BLaER1 (cell line): ENCODE results near the gene SUMO2.
"Not testable (repeated sequence)": the region's sequence is repeated elsewhere in the genome, so short reads cannot be mapped to it uniquely, and the experiment has no call there.

Experiments
- H3K27ac ChIP-seq: shearing (Covaris generic); formaldehyde crosslinking; 2 replicates; pipeline ENCODE4 v1.8.1; 2022
- H3K27me3 ChIP-seq: shearing (Covaris generic); formaldehyde crosslinking; 2 replicates; pipeline ENCODE4 v1.8.1; 2022
- H3K36me3 ChIP-seq: shearing (Covaris generic); formaldehyde crosslinking; 2 replicates; pipeline ENCODE4 v1.8.1; 2022
- H3K4me1 ChIP-seq: shearing (Covaris generic); formaldehyde crosslinking; 2 replicates; pipeline ENCODE4 v1.8.1; 2022
- H3K4me2 ChIP-seq: shearing (Covaris generic); formaldehyde crosslinking; 2 replicates; pipeline ENCODE4 v1.8.1; 2022
- H3K4me3 ChIP-seq: shearing (Covaris generic); formaldehyde crosslinking; 2 replicates; pipeline ENCODE4 v1.8.1; 2022
- H3K9ac ChIP-seq: shearing (Covaris generic); formaldehyde crosslinking; 2 replicates; pipeline ENCODE4 v1.8.1; 2022
- H3K9me3 ChIP-seq: shearing (Covaris generic); formaldehyde crosslinking; 2 replicates; pipeline ENCODE4 v1.8.1; 2022
- H4K20me1 ChIP-seq: shearing (Covaris generic); formaldehyde crosslinking; 2 replicates; pipeline ENCODE4 v1.8.1; 2022
- Cebpa-rat ChIP-seq: shearing (Covaris generic); IDR thresholded peaks from 2 replicates; pipeline ENCODE4 v1.8.1; 2022

The SUMO2 gene

GRCh38 chr17:75151930-75152329 lies 30.8 kb downstream of the SUMO2 start:
- Histone ChIP-seq H4K20me1 (peaks cover 68% of the 10 kb centered on the region), H3K36me3 (peaks cover 36% of the 10 kb centered on the region), H3K4me3 (peak overlapping the region; percentile 96), H3K4me1 (peaks cover 53% of the 10 kb centered on the region), H3K27ac (peak overlapping the region; percentile 96; the same call in 1 of the 2 replicates), H3K4me2 (peak overlapping the region; percentile 84), H3K9ac (peak overlapping the region; percentile 98), H3K27me3 (no peaks in the 10 kb centered on the region), H3K9me3 (no peaks in the 10 kb centered on the region)
- TF ChIP-seq Cebpa-rat, result no peak

GRCh38 chr17:75147878-75148546 lies 34.7 kb downstream of the SUMO2 start:
- H3K36me3 ChIP-seq, result peaks cover 74% of the 10 kb centered on the region
- no peak overlapping the region for H3K4me2 ChIP-seq
- peaks cover 99% of the 10 kb centered on the region for H4K20me1 ChIP-seq
- no peak for TF ChIP-seq Cebpa-rat
- no peak overlapping the region for H3K9ac ChIP-seq
- no peak overlapping the region for H3K4me3 ChIP-seq
- H3K4me1 ChIP-seq, result peaks cover 46% of the 10 kb centered on the region
- no peaks in the 10 kb centered on the region for H3K27me3 ChIP-seq
- no peak overlapping the region for H3K27ac ChIP-seq
- no peaks in the 10 kb centered on the region for H3K9me3 ChIP-seq

GRCh38 chr17:75146592-75146991 lies 36.2 kb downstream of the SUMO2 start:
- Histone ChIP-seq H3K36me3 (peaks cover 86% of the 10 kb centered on the region), H3K4me2 (no peak overlapping the region), H3K4me3 (no peak overlapping the region), H4K20me1 (peaks cover 96% of the 10 kb centered on the region), H3K4me1 (peaks cover 44% of the 10 kb centered on the region), H3K27me3 (no peaks in the 10 kb centered on the region), H3K27ac (no peak overlapping the region), H3K9ac (no peak overlapping the region), H3K9me3 (no peaks in the 10 kb centered on the region)
- TF ChIP-seq Cebpa-rat, result no peak

- H3K27me3 ChIP-seq, result no peaks in the 10 kb centered on the region
- H3K9ac ChIP-seq, result no peak overlapping the region
- H3K9me3 ChIP-seq, result no peaks in the 10 kb centered on the region
- no peak for TF ChIP-seq Cebpa-rat
- H4K20me1 ChIP-seq, result peaks cover 91% of the 10 kb centered on the region
- H3K4me1 ChIP-seq, result peaks cover 44% of the 10 kb centered on the region
- no peak overlapping the region for H3K27ac ChIP-seq
- H3K4me2 ChIP-seq, result no peak overlapping the region
- no peak overlapping the region for H3K4me3 ChIP-seq
- peaks cover 96% of the 10 kb centered on the region for H3K36me3 ChIP-seq
These were observed 37.8 kb downstream of the SUMO2 start for GRCh38 chr17:75144816-75145512.

- TF ChIP-seq Cebpa-rat, result no peak
- H3K27ac ChIP-seq, result peak overlapping the region; percentile 8; the same call in 1 of the 2 replicates
- peaks cover 34% of the 10 kb centered on the region for H3K4me1 ChIP-seq
- H3K9ac ChIP-seq, result no peak overlapping the region
- H3K4me2 ChIP-seq, result peak overlapping the region; percentile 48
- H3K4me3 ChIP-seq, result no peak overlapping the region
- H3K27me3 ChIP-seq, result no peaks in the 10 kb centered on the region
- no peaks in the 10 kb centered on the region for H3K9me3 ChIP-seq
- H3K36me3 ChIP-seq, result peaks cover 96% of the 10 kb centered on the region
- H4K20me1 ChIP-seq, result peaks cover 73% of the 10 kb centered on the region
These were observed 40.4 kb downstream of the SUMO2 start for GRCh38 chr17:75142236-75142971.

GRCh38 chr17:75138519-75138918 lies 44.2 kb downstream of the SUMO2 start:
- no peak overlapping the region for H3K4me3 ChIP-seq
- H3K27me3 ChIP-seq, result no peaks in the 10 kb centered on the region
- H3K9ac ChIP-seq, result no peak overlapping the region
- H3K9me3 ChIP-seq, result no peaks in the 10 kb centered on the region
- peaks cover 86% of the 10 kb centered on the region for H3K36me3 ChIP-seq
- TF ChIP-seq Cebpa-rat, result no peak
- peaks cover 64% of the 10 kb centered on the region for H4K20me1 ChIP-seq
- peaks cover 35% of the 10 kb centered on the region for H3K4me1 ChIP-seq
- no peak overlapping the region for H3K4me2 ChIP-seq
- no peak overlapping the region for H3K27ac ChIP-seq

GRCh38 chr17:75137762-75138161 lies 45.0 kb downstream of the SUMO2 start:
- H3K27me3 ChIP-seq, H3K4me2 ChIP-seq, H3K9me3 ChIP-seq, H3K27ac ChIP-seq, H3K4me3 ChIP-seq, H3K9ac ChIP-seq: not testable (repeated sequence)
- Histone ChIP-seq H3K36me3 (peaks cover 79% of the 10 kb centered on the region), H4K20me1 (peaks cover 57% of the 10 kb centered on the region), H3K4me1 (peaks cover 35% of the 10 kb centered on the region)

GRCh38 chr17:75135946-75136345 lies 46.8 kb downstream of the SUMO2 start:
- Histone ChIP-seq H3K9ac (no peak overlapping the region), H3K36me3 (peaks cover 63% of the 10 kb centered on the region), H3K27me3 (no peaks in the 10 kb centered on the region), H3K4me3 (no peak overlapping the region), H3K27ac (no peak overlapping the region), H4K20me1 (peaks cover 42% of the 10 kb centered on the region), H3K4me1 (peaks cover 32% of the 10 kb centered on the region), H3K4me2 (no peak overlapping the region), H3K9me3 (no peaks in the 10 kb centered on the region)
- no peak for TF ChIP-seq Cebpa-rat

- Histone ChIP-seq H4K20me1 (peaks cover 40% of the 10 kb centered on the region), H3K36me3 (peaks cover 58% of the 10 kb centered on the region), H3K4me2 (no peak overlapping the region), H3K27me3 (no peaks in the 10 kb centered on the region), H3K4me3 (no peak overlapping the region), H3K27ac (no peak overlapping the region), H3K9ac (no peak overlapping the region), H3K9me3 (no peaks in the 10 kb centered on the region), H3K4me1 (peaks cover 30% of the 10 kb centered on the region)
- TF ChIP-seq Cebpa-rat, result no peak
These were observed 47.3 kb downstream of the SUMO2 start for GRCh38 chr17:75135452-75135851.

- H3K4me3 ChIP-seq, H3K9ac ChIP-seq, H3K27me3 ChIP-seq, H3K4me2 ChIP-seq, H3K27ac ChIP-seq, H3K9me3 ChIP-seq: not testable (repeated sequence)
- H4K20me1 ChIP-seq, result peaks cover 57% of the 10 kb centered on the region
- peaks cover 59% of the 10 kb centered on the region for H3K36me3 ChIP-seq
- peaks cover 36% of the 10 kb centered on the region for H3K4me1 ChIP-seq
These were observed 49.0 kb downstream of the SUMO2 start for GRCh38 chr17:75133607-75134347.
